ENCODE data around the gene VASH1. TPM values are rescaled to one million over a fixed set of nuclear protein-coding genes. Genes with fewer than 3 reads are reported as not detected.

Gene VASH1
- total RNA-seq, 1 donor from 2014 or later: not detected

- FAIRE-seq: no peak
- H3K36me3 ChIP-seq (ENCODE audit: control insufficient read depth, insufficient read depth, low read length): peaks cover 7% of the 10 kb centered on the region
Measured at GRCh38 chr14:76810525-76810924, 49.3 kb downstream of the VASH1 start.

GRCh38 chr14:76810953-76811400, 49.7 kb downstream of the VASH1 start:
- no peaks in the 10 kb centered on the region for H3K27me3 ChIP-seq (ENCODE audit: control insufficient read depth, insufficient read depth, low read length)
- H3K4me3 ChIP-seq (ENCODE audit: low read depth, low read length): peak overlapping the region; percentile 17
- TF ChIP-seq CTCF (IDR thresholded peaks at IDR 0.05; ENCODE audit: insufficient read depth, low read length, severe bottlenecking): peak; percentile 49
- no peak for FAIRE-seq
- H3K36me3 ChIP-seq (ENCODE audit: control insufficient read depth, insufficient read depth, low read length): peaks cover 7% of the 10 kb centered on the region
- DNase-seq (ENCODE audit: low read depth): peak; percentile 32

More at GRCh38 chr14:76810525-76810924, 49.3 kb downstream of the VASH1 start:
- Histone ChIP-seq H3K4me3 (ENCODE audit: low read depth, low read length) (no peak overlapping the region), H3K27me3 (ENCODE audit: control insufficient read depth, insufficient read depth, low read length) (no peaks in the 10 kb centered on the region)
- no peak for TF ChIP-seq CTCF (IDR thresholded peaks at IDR 0.05; ENCODE audit: insufficient read depth, low read length, severe bottlenecking)
- DNase-seq (ENCODE audit: low read depth): no peak

- no peak for FAIRE-seq
- Histone ChIP-seq H3K4me3 (ENCODE audit: low read depth, low read length) (peak overlapping the region; percentile 77), H3K27me3 (ENCODE audit: control insufficient read depth, insufficient read depth, low read length) (no peaks in the 10 kb centered on the region), H3K36me3 (ENCODE audit: control insufficient read depth, insufficient read depth, low read length) (peaks cover 7% of the 10 kb centered on the region)
- TF ChIP-seq CTCF (IDR thresholded peaks at IDR 0.05; ENCODE audit: insufficient read depth, low read length, severe bottlenecking): no peak
- DNase-seq (ENCODE audit: low read depth): peak; percentile 19
Measured at GRCh38 chr14:76811561-76811960, 50.3 kb downstream of the VASH1 start.

- no peak for TF ChIP-seq CTCF (IDR thresholded peaks at IDR 0.05; ENCODE audit: insufficient read depth, low read length, severe bottlenecking)
- Histone ChIP-seq H3K36me3 (ENCODE audit: control insufficient read depth, insufficient read depth, low read length) (peaks cover 7% of the 10 kb centered on the region), H3K27me3 (ENCODE audit: control insufficient read depth, insufficient read depth, low read length) (no peaks in the 10 kb centered on the region), H3K4me3 (ENCODE audit: low read depth, low read length) (peak overlapping the region; percentile 77)
- FAIRE-seq (no peak), DNase-seq (ENCODE audit: low read depth) (no peak)
Measured at GRCh38 chr14:76812093-76812421, 50.8 kb downstream of the VASH1 start.

GRCh38 chr14:76812422-76813383, 51.4 kb downstream of the VASH1 start, which contains the start of gene ANGEL1:
TSS of gene ANGEL1 (minus strand) at chr14:76812882. CDS start at chr14:76812827, 55 bp downstream.
- H3K36me3 ChIP-seq (ENCODE audit: control insufficient read depth, insufficient read depth, low read length): peaks cover 7% of the 10 kb centered on the region
- H3K4me3 ChIP-seq (ENCODE audit: low read depth, low read length): peak within 1 kb of the TSS; percentile 77
- DNase-seq (ENCODE audit: low read depth): peak; percentile 75
- no peak for FAIRE-seq
- no peak for TF ChIP-seq CTCF (IDR thresholded peaks at IDR 0.05; ENCODE audit: insufficient read depth, low read length, severe bottlenecking)
- H3K27me3 ChIP-seq (ENCODE audit: control insufficient read depth, insufficient read depth, low read length): no peaks in the 10 kb centered on the region

All from bronchial epithelial cell (primary cell).